GM21390 (cell line): ENCODE results near the gene THADA.
"Not testable (repeated sequence)": the region's sequence is repeated elsewhere in the genome, so short reads cannot be mapped to it uniquely, and the experiment has no call there.

Experiments used
- ATAC-seq: cut with Tn5 transposase; IDR thresholded peaks from one replicate; pipeline ENCODE4 v1.9.1; 2021; ENCODE audit not compliant: unreplicated experiment

THADA gene

GRCh38 chr2:43605079-43605655, 9.3 kb upstream of the THADA start:
- ATAC-seq = no peak

DNA sequence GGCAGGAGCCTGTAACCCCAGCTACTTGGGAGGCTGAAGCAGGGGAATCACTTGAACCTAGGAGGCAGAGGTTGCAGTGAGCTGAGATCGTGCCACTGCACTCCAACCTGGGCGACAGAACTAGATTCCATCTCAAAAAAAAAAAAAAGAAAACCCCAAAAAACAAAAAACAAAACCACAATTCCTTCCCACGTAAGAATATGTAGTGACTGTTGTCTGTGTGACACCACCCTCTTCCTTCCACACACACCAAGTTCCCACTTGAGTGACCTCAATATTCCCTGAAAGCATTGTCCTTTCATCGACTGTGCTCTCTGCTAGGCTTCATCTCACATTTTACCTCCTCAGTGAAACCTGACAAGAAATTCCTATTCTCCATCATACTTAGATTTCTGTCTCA, 8.8 kb upstream of the THADA start:
- no peak for ATAC-seq

- ATAC-seq = not testable (repeated sequence)
Observed at GRCh38 chr2:43600596-43600995, 4.8 kb upstream of the THADA start.

DNA sequence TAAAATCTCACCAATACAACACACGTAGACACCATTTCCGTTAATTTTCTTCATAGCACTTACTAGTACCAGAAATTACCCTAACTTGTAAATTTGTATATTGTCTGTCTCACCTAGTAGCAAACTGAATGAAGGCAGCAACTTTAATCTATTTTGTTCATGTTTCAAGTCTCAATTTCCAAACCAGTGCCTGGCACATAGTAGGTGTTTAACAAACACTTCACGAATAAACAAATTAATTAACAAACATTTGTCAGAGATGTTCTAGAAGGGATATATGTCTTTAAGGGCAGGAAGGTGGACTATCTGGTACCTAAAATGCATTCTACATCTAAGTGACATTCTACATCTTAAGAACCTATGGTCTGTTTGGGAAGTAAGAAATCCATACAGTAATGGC, 963 bp downstream of the THADA start:
- ATAC-seq = no peak

- ATAC-seq = no peak
Observed at GRCh38 chr2:43593254-43593653, 2.6 kb downstream of the THADA start.

- no peak for ATAC-seq
Observed at GRCh38 chr2:43592443-43592842, 3.4 kb downstream of the THADA start.

DNA sequence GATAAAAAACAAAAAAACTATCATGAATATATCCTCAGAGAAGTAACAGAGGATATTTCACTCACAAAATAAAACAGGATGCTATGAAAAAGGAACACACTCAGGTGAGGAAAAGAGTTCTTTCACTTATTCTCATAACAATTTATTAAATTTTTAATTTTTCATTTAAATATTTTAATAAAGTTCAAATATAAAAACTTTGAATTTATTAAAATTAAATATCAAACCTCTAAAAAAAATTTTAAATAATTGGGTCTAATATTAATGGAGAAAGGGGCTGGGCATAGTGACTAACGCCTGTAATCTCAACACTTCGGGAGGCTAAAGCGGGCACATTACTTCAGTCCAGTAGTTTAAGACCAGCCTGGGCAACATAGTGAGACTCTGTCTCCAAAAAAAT, 10.1 kb downstream of the THADA start:
- ATAC-seq = no peak

DNA sequence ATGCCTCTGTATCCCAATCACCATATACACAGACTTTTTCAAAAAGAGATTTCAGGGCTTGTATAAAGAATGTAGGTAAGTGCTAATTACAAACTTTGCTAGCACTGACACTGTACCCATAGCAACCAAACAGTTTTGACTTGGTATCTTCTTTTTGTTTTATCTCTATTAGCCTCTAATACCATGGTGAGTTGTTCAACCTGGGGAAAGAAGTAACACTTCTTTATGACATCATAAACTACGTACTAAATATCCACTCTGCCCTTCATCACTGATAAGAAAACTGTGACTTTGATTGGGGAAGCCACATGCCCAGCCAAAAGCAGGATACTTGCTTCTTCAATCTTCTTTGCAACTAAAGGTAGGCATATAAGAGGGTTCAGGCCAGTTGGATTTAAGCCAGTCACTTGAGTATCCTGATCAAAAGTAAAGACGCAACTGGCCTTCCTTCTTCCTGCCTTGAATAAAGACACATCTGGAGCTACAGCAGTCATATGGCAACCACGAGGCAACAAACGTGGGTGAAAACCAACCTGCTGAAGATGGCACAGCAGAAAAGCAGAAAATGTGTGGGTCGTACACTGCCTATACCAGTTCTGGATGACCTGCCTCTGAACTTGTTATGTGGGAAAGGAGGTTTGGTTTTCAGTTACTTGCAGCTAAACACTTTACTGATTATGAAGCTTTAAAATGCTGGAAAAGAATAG, 16.4 kb downstream of the THADA start:
- no peak for ATAC-seq

DNA sequence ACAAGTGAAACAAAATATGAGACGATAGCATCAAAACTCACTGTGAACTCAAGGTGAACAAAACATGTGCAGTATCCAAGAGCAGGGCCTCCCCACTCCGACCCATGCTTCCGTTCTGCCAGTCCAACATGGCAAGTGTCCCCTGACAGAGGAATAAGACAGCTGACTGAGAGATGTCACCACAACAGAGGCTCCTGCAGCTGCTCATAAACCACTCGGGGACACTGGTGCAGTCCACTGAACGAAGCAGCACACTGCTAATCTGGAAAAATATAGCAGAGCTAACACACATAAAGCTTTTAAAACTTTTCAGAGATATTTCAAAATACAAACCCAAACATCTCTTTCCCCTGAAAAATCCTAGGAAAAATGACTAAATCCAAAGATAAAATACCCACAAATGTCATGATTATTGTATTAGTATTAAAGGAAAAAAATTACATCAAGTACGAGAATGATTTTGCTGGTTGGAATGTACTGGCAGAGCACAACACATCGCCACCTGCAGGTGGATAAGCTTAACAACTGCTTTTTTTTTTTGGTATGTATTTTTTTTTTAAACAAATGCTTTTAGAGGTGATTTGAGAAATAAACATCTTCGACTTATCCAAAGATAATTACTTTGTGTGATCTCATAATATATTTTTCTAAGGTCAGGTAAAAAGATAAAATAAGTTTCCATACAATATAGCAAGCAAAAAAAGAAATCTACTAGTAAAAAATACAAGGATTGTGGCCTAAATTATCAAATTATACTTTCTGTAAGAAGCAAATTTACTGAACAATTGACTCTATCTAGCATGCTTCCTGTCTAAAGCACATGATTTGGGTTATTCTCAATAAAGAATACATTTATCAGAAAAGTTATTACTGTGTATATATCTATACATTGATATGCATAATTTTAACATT, 18.6 kb downstream of the THADA start:
- ATAC-seq = no peak

DNA sequence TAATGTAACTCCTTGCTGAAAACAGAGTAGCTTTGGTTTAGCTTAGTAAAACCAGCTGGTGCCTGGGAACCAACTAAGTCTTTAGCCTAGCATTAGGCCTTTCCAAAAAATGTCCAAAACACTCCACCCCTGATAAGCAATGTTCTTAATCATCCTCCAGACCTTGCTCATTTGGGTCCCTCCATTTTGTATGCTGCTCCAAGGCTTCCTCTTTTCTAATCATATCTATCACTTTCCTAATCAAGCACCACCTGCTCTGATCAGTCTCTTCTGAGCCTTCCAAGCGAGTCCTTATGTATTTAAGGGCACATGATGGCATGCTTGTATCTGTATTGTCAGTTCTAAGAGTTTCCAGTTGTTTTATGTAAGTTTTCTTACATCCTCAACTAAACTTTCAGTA, 23.6 kb downstream of the THADA start:
- no peak for ATAC-seq

DNA sequence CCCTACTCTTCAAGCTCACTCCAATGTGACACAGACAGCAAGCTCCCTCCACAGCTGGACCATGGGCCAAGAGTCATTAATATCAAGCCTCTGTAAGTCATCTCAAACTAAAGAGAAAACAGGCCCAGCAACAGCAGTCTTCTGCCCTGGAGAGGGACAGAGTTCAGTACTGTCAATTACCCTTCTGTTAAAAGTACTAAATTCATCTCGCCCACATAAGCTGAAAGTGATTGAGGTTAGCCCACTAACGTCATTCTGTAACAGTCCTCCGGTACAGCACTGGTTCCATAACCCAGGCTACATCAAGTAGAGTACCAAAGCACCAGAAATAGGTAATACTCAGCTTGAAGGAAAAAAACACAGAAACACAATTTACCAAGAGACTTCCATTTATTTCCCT, 25.9 kb downstream of the THADA start:
- ATAC-seq = peak; percentile 73

DNA sequence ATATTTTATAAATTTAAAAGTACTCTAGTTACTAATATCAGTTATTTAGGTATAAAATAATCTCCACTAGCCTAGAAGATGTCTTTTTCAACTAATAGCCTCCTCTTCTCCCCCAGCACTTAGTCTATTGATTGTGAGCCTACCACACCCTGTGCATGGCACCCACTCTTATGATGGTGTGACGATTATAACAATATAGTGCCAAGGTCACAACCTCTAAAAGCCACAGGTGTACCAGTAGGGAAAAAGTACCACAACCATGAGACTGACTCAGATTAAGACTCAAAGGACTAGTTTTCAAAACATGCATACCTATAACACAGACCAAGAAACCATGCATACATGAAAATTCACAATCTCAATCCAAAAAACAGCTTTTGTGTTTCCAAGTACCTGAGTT, 27.6 kb downstream of the THADA start:
- ATAC-seq = no peak

DNA sequence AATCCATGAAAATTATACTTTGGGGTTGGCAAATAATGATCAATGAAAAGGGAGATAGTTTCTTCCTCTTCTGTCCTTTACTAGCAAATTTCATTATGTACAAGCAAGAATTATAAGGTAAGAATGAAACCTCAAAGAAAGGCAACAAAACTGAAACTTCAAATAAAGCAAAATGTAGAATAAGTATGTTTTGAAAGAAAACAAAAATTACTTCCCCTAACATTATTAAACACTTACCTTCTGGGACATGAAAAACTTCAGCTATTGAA, 29.4 kb downstream of the THADA start:
- ATAC-seq = peak; percentile 27

- no peak for ATAC-seq
Observed at GRCh38 chr2:43563679-43564078, 32.2 kb downstream of the THADA start.

DNA sequence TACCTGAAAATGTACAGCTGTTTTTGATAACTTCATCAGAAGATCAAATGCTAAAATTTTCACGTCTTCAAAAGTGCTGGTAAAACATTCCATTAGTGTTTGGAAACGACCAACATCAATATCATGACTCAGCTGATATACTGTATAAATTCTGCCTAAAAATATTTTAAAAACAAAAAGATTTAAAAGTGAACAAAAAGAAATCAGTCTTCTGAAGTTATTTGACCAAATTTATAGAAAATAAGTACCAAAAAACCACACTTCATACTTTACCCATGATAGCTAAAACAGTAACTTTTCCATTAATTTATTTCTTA, 35.6 kb downstream of the THADA start:
- no peak for ATAC-seq

DNA sequence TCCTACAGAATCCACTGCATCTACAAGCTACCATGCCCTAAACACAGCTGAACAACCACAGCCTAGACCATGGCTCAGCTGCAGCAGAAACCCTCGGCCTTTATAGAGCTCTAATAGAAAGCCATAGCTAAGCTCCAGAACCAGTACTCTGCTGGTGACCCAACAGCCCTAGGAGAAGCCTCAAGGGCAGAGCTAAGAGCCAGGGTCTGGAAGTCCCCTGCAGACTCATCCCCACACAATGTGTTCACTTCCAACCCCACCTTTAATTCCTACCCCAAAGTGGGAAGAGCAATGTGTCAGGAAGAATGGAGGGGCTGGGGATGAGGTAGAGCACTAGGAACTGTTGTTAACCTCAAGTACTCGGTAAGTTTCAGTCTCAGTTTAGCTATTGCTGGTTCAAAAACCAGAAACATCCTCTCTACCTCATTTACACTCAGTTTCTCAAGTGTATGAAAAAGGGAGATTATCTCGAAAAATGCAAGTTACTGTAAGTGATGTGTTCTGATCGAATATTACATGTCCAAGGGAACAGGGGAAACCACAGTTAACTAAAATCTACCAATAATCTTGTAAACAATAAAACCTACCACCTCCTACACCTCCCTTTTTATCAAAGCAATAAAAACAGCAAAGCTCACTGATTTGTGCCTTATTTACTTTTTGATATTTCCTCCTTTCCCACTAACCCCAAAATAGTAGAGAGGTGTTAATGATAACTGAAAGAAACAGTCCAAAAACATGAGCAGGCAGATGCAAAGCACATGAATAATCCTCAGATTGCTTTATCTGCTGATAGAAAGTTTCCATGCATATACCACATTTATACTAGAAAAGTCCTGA, 36.2 kb downstream of the THADA start:
- ATAC-seq = peak; percentile 84

DNA sequence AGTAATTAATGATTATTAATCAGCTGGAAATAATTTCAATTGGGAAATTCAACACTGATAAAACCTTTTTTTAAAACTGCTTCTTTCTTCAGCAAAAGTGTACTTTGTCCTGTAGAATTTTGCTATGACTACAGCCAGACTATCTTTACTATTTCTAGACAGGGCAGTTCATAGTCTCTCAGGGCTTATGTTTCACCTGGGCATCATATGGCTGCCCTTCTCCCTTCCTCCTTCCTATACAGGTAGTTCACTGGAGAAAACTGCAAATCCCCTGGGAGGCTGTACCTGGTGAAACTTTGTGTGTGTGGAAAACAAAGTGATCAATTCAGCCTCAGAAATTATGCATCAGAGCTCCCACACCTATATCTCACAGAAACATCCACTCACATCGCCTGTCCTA, 38.6 kb downstream of the THADA start:
- no peak for ATAC-seq

- ATAC-seq = no peak
Observed at GRCh38 chr2:43556256-43556655, 39.6 kb downstream of the THADA start.

- ATAC-seq = no peak
Observed at GRCh38 chr2:43553341-43553855, 42.4 kb downstream of the THADA start.

- ATAC-seq = no peak
Observed at GRCh38 chr2:43551990-43552389, 43.8 kb downstream of the THADA start.

DNA sequence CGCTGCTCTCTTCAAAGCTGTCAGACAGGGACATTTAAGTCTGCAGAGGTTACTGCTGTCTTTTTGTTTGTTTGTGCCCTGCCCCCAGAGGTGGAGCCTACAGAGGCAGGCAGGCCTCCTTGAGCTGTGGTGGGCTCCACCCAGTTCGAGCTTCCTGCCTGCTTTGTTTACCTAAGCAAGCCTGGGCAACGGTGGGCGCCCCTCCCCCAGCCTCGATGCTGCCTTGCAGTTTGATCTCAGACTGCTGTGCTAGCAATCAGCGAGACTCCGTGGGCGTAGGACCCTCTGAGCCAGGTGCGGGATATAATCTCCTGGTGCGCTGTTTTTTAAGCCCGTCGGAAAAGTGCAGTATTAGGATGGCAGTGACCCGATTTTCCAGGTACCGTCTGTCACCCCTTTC, 47.5 kb downstream of the THADA start:
- not testable (repeated sequence) for ATAC-seq
